T-helper 1 cell treated with Interleukin-12 subunit alpha and Interleukin-12 subunit beta and Interleukin-4 antibody, amounts not matched to agents 30 ng/mL and 1 ng/mL, for 36 hours (primary cell): ENCODE results near the gene FAM120B. TPM values are rescaled to one million over a fixed set of nuclear protein-coding genes. Genes with fewer than 3 reads are reported as not detected.

ENCODE experiments used
- intact Hi-C: fragments of 100-400 bp; cut with micrococcal nuclease; formaldehyde crosslinking; loops from one replicate; pipeline ENCODE4 v1.15.1; 2024
- total RNA-seq: library from RNA; stranded (reverse); gene quantifications from 2 replicates; pipeline ENCODE4 v1.2.3, GENCODE V29; 2022

Gene FAM120B
- total RNA-seq, 1 donor from 2014 or later, result 27.8 TPM

DNA sequence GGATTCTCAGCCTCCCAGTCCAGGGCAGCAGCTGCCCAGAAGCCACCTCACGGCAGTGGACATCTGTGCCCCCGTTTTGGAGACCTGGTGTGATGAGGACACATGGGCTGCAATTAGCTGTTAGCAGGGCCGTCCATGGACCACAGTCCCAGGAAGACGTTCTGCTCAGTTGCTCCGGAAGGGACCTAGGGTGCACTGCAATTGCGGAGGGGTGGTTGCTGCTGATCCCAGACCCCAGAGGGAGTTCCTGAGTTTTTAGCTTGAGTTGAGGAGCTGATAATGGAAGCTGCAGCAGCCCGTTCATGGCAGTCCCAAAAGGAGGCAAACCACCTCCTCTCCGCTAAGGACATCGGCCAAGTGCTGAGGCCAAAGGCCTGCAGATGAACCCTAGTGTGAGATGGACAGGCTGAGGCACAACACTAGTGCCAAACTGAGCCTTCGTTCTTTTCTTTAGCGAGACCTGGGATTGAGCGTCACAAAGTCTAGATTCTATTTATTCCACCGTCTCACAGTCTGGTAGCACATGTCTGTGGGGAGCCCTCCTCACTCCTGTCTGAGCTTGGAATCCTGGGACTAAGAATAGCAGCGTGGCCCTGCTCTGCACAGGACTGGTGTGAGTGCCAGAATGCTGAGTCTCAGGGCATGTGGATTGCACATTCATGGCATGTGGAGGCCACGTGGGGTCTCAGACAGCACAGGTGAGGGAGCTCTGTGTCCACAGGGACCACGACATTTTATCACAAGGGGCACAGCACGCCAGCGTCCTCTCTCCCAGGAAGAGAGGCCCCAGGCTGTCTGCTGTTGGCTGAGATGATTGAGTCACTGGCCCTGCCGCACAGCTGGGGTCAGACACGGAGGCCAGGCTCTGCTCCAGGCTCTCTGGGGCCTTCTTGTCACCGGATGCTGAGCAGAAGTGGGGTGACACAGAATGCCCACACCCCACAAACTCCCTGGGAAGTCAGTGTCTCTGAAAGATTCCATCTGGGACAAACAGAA is 133.1 kb downstream of the FAM120B start:
- intact Hi-C loops, result no loop called here

GRCh38 chr6:170440437-170440836 is 133.9 kb downstream of the FAM120B start:
- intact Hi-C loops, result no loop called here

DNA sequence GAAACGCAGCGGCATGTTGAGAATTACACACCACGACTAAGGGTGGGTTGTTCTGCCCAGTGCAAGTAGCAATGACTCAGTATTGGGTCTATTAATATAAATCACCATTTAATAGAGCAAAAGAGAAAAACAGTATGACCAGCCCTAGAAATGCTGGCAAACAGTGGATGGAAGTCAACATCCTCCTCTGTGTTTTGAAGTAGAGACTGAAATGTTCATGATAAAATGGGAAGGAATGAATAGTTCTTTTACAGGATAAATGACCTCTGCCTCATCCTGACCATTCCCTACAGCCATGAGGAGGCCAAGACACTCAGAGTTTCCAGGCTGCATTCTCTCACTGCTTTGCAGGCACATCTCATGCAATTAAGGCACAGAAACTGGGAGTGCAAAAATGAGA is 134.8 kb downstream of the FAM120B start:
- intact Hi-C loops, result no loop called here

DNA sequence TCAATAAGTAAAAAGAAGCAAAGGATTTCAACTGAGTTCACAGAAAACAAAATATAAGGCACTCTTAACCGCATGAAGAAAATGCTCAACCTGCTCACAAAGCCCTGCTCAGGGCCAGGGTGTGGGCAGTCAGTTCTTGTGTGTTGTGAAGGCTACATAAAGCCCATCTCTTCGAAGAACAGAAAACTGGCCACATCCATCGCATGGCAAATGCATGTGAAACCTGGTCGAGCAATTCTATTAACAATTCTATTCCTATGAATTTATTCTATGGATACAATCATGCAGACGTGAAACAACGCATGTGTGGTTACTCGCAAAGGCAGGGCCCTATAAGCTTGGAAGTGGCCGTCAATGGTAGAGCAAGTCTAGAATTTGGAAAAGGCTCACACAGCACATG is 136.0 kb downstream of the FAM120B start:
- intact Hi-C loops, result no loop called here

DNA sequence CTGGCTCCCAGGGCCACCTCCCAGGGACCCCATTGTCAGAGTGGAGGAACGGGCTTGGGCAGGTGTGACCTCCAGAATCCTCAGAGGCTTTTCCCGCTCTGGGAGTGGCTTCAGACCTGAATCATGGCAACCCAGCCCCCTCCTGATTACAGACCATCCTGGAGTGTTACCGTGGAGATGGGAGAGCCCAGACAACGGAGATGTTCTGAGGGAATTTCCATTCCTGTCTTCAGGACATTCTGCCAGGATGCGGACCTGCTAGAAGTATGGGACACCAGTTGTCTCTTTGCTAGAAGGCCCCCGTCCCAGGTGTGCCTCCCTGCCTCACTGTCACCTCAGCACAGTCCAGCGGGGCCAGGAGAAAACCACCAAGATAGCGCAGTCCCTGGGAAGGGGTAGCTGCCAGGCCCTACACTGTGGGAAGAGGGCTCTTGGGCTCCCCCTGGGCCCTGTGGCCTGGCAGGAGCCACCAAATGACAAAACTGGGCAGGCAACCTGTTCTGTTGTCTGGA is 136.6 kb downstream of the FAM120B start:
- intact Hi-C loops, result no loop called here

DNA sequence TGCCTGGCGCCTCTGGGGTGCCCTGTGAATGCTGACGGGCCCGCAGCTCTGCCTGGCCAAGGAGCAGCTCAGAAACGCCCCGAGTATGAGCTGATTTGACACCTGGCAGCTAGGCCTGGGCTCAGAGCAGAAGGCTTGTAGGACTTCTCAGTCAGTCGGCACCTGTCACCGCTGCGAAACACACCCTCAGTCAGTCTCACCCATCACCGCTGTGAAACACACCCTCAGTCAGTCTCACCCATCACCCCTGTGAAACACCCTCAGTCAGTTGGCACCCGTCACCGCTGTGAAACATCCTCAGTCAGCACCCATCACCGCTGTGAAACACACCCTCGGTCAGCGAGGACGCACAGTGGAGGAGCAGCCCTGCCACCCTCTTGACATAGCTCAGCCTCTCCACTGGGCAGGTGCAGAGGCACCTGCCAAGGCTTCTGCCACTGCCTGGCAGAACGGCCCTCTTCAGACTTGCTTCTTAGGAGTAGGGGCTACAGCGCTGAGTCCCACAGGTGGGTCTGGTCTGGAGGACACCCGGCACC is 137.6 kb downstream of the FAM120B start:
- intact Hi-C loops, result no loop called here

DNA sequence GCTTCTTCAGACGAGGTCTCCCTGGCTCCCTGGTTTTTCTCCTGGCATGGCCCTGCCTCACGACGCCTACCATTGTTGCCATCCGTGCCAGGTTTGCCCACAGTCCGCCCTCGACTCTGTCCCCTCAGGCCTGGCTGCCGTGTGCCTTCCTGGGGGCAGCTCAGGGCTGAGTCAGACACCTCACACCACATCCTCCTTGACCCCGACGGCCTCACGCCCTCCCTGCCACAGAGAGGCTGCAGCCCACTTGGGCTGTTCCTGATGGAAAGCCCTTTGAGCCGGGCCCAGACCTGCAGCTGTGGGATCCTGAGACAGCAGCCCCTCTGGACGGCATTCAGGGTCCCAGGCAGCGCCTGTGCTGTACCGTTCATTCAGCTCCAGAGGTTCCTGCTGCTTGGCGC is 138.3 kb downstream of the FAM120B start:
- intact Hi-C loops, result no loop called here

GRCh38 chr6:170445487-170445886 is 138.9 kb downstream of the FAM120B start:
- intact Hi-C loops, result no loop called here

- intact Hi-C loops, result no loop called here
Observed at GRCh38 chr6:170445971-170446370, 139.4 kb downstream of the FAM120B start.

- intact Hi-C loops, result no loop called here
Observed at GRCh38 chr6:170446841-170447560, 140.4 kb downstream of the FAM120B start.

DNA sequence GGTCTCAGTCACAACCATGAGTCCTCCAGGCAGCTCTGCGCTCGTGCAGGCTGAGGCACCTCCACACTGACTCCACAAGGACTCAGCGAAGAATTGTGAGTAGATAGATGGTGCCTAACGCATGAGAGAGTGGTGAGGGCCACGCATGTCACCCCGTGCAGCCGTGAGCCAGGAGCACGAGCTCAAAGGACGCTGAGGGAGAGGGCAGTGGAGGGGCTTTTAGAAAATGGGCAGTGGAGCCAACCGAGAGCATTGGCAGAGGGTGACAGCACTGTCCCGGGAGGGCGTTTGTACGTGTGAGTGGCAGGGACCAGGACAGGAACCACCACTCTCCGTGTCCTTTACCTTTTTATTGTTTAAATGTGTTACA is 141.0 kb downstream of the FAM120B start:
- intact Hi-C loops, result no loop called here

GRCh38 chr6:170448317-170448716 is 141.8 kb downstream of the FAM120B start:
- intact Hi-C loops, result no loop called here

- intact Hi-C loops, result no loop called here
Observed at GRCh38 chr6:170448751-170449630, 142.4 kb downstream of the FAM120B start.

DNA sequence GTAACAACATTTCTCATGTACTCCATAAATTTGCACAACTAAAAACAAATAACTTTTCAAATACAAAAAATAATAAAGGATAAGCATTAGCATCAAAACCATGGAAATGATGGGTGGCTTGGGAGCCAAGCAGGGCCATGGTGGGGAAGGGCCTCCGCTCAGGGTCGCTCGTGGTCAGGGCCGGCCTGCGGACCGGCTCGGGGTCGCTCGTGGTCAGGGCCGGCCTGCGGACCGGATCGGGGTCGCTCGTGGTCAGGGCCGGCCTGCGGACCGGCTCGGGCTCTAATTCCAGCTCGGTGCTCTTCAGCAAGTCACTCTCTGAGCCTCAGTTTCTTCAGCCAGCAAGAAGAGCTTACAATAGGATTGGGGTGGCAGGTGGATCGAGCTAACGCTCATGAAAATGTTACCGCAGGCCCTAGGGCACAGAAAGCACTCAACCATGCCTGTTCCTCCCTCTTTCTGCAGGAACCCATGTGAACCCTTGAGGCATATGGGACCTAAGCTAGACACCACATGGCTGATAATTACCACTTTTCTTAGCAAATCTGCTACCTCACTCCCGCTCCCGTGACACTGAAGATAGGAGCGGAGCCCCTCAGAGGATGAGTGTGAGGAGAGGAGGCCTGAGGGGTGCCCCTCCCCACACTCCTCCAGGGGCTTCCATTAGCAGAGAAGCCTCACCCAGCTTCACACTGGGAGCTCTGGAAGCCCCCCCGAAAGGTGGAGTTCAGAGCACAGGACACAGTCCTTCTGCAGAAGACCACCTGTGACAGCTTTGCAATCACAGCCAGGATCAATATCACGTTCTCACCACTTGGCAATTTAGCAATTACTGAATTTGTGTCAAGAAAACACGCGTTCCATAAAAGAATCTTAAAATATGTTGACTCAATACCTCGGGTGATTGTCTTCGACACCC is 143.5 kb downstream of the FAM120B start:
- intact Hi-C loops, result no loop called here

- intact Hi-C loops, result no loop called here
Observed at GRCh38 chr6:170450916-170451761, 144.6 kb downstream of the FAM120B start.

- intact Hi-C loops, result no loop called here
Observed at GRCh38 chr6:170451762-170452651, 145.4 kb downstream of the FAM120B start.

GRCh38 chr6:170452767-170453545 is 146.4 kb downstream of the FAM120B start:
- intact Hi-C loops, result no loop called here
